CMK (cell line): Measurements from ENCODE around the gene ZNF454.

Experiments
- DNase-seq: peaks from one replicate; pipeline ENCODE4 v3.0.0-alpha.2; 2010; ENCODE audit warnings: low read depth

The ZNF454 gene

DNA sequence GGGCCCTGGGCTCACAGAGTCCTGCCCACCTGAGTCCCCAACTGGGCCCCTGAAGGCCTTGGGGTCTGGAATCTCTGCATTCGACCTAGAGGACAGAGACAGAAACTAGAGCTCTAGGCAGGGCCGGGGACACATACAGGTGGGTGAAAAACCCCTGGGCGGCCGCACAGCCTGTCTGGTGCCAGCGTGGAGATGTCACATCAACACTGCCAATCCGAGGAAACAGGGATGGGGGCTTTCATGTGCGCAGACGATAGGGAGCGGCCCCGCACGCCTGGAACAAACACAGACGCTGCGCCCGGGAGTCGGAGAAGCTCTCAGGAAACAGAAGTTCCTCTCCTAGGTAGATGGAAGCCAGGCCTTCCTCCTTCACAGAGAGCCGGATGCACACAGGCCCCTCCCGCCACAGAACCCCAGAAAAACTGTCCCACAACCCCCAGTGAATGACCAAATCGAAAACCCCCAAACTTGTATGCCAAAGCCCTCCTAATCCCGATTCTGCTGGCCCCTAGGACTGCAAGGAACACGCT is 52.3 kb downstream of the ZNF454 start:
- no peak for DNase-seq

DNA sequence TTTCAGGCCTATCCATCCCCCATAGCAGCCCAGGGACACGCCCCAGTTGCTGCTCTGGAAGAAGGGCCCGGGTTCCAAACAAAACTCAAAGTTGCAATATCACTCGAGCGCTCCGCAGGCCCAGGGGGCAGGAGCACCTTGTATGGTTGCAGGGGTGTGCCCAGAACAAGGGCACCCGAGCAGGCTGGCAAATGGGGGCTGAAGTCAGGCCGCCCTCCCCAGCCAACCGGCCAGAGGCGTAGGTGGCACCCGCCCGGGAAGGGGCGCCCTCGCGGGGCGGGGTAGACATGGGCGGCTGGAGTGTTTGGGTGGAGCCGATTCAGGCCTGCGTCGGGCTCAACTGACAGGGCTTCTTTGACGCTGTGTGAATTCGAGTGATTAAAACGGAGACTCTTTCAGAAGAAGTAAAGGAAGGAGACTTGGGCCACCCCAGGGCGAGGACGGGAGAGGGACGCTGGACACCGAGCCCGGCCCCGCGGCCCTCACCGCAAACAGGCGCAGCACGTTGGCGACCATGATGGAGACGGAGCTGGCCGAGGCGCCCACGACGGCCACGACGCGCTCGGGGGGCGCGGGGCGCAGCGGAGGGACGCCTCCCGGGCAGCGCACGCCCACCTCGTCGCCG is 53.1 kb downstream of the ZNF454 start:
- no peak for DNase-seq

DNA sequence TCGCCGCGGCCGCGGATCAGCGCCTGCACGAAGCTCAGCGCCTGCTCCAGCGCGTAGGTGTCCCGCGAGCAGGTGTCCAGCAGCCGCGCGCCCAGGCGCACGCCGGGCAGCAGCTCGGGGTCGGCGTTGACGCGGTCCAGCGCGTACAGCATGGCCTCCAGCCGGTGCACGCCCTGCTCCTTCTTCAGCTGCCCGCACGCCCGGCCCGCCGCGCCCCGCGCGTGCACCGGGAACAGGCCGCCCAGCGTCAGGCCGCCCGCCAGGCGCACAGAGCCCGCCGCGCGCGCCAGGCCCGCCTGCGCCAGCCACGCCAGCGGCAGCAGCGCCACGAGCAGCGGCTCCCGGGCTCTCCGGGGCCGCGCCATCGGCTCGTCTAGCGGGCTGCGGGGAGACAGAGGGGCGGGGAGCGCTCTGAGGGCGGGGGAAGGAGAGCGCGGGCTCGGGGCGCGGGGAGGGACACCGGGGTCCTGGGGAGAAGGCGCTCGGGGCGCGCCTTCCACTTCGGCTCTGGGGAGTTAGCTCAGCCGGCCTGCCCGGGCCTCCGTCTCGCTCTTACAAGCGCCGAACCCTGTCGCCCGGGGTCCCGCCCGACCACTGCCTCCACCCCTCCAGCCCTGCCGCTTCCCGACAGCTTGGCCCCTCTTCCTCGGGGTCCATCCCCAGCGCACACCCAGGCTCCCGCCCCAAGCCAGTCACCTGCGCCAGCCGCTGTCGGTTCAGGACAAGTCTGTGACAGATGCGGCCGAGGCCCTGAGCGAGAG is 53.8 kb downstream of the ZNF454 start, which contains the start of gene GRM6:
Gene GRM6 (minus strand): TSS at position 741 of the 761 bp plus-strand sequence. CDS start 376 bp downstream, at position 365.
- DNase-seq: no peak

DNA sequence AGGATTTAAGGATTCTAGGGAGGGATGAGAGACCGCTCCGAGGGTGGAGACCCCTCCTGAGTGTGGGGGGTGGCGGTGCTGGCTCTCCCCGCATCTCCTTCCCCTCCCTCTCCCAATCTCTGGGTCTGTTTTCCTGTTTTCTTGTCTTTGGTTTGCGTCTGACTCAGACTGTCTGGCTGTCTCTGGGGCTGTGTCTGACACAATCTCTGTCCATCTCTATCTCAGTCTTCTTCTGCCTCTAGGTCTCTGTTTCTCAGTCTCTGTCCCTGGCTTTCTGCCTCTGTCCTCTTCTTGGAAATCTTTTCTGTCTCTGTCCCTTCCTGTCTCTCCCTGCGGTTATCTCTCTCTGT is 54.3 kb downstream of the ZNF454 start:
- no peak for DNase-seq

DNA sequence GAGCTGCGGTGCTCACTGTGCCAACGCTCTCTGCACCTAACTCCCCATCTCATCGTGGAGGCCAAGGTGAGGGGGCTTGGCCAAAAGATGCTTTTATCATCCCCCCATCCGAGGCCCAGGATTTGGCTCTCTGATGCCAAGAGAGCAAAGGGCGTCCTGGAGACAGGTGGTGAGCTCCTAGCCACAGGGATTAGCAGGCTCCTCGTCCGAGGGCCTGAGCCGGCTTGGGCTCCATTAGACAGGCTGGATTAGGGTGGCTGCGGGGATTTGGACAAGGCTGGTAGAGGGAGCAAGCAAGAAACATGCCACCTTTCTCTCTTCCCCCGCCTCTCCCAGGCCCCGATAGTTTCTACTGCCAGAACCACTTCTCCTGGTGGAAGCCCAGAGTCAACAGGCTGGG is 55.2 kb downstream of the ZNF454 start:
- no peak for DNase-seq

DNA sequence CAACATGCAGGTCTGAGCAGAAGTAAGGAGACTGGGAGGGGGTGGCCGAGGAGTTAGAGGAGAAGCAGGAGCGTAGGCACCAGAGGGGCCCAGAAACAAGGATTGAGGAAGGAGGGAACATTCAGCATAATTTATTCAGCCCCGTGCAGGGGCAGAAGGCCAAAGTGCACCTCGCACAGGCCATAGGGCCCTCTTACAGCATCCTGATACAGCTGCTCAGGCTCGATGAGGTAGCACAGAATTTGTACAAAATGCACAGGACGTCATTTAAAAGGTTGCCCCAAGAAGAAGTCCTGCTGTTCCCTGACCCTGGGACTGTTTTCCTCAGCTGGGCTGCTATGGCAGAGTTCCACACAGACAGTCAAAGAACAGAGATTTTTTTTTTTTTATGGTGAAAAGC is 56.2 kb downstream of the ZNF454 start:
- no peak for DNase-seq

DNA sequence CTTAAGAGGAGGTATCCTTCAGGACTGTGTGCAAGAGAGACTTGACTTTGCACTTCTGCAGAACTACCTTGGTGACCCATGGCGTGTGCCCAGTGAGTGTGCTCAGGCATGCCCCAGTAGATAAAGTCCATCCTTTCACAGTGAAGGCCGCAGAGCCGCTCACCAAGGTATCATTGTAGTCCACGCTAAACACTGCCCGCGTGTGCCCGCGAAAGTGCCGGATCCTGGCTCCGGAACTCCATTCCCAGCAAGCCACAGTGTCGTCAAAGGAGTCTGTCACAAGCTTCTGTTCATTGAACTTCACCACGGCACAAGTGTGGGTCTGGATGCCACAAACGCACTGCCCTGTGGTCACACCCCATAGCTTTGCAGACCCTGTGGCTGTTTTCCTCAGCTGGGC is 57.4 kb downstream of the ZNF454 start:
- DNase-seq: no peak

DNA sequence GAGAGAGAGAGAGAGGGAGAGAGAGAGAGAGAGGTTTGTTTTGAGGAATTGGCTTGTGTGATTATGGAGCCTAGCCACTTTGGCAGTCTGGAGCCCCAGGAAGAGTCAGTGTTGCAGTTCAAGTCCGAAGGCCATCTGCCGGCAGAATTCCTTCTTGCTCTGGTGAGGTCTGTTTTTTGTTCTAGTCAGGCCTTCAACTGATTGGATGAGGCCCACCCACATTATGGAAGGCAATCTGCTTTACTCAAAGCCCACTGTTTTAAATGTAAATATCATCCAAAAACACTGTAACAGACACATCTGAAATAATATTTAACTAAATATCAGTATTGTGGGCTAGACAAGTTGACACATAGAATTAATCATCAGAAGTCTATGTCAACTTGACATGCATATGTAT is 65.6 kb downstream of the ZNF454 start:
- no peak for DNase-seq

DNA sequence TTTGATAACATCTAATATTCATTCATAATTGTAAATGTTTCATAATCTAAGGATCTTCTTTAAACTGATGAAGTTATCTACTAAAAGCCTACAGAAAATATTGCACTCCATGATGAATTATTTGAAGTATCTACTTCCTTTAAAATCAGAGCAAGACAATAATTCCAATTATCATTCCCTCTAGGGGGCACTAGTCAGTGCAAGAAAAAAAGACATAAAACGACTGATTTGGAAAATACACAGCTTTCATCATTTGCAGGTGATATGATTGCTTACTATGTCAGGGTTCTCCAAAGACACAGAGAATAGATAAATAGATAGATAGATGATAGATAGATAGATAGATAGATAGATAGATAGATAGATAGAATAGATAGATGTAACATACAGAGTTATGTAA is 67.7 kb downstream of the ZNF454 start:
- no peak for DNase-seq
